ENCODE measurements around the gene KIAA1614.
"Not testable (repeated sequence)": the region's sequence is repeated elsewhere in the genome, so short reads cannot be mapped to it uniquely, and the experiment has no call there.

KIAA1614 gene

DNA sequence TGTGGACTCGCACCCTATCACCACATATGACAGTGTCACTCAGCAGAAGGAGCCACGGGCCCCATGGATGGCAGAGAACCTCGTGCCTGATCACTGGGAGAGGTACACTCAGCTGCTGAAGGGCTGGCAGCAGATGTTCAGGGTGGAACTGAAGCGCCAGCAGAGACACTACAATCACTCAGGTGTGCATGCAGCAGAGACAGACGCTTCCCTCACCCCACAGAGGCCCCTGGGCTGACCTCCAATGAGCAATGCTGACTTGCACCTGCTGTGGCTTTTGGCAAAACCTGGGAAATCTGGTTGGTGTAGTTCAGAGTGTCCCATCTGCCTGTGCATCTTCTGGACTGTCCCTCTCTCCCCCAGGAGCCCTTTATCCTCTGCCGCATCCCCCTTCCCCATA, 51.9 kb downstream of the KIAA1614 start:
- no peak for DNase-seq (ENCODE audit: low read depth)

DNA sequence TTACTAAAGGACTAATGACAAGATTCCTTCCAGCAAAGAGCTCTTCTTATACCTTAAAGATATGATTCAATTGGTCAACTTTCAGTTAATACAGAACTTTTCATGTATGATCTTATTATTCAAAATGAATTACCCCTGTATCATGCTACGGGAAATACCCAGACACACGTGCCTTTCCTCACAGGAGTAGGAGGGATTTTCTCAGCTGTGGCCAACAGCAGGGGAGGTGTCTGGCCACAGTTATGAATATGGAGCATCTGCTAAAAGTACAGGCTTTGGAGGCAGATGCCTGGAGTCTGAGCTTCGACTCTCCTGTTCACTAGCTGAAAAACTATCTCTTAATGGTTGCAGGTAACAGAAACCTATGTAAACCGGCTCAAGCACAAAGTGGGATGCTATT, 53.6 kb downstream of the KIAA1614 start:
- no peak for DNase-seq (ENCODE audit: low read depth)

DNA sequence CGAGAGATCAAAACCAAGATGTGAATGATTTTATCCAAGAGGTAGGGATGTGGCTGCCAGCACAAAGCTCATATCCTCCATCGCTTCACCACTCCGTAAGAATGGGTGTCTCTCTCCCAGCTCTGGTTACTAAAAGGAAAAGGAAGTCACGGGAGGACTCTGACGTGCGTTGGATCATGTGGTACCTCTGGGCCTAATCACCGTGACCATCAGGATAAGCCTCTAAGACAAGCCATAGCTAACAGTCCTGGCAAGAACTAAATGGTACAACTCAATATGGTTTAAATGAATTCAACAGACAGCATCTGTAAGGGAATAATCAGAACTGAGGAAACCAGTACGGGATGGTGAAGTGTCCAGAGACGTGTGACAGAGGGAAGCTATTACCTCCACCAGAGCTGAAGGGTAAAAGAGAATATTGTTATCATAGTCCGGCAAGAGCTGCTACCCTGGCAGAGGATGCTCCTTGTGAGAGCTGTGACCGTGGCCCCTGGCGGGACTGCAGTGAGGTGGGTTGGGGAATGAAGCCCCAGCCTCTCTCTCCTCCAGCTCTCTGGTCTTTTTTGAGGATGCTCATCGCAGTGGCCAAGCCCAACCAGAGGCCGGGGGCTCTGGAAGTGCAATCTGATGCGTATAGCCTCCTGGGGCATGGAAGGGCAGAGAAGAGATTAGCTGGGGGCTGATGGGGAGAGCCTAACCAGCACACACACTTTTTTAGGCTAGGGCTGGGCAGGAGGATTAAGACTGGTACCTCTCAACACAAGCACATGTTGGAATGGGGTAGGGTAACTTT, 54.2 kb downstream of the KIAA1614 start:
- DNase-seq (ENCODE audit: low read depth): no peak

DNA sequence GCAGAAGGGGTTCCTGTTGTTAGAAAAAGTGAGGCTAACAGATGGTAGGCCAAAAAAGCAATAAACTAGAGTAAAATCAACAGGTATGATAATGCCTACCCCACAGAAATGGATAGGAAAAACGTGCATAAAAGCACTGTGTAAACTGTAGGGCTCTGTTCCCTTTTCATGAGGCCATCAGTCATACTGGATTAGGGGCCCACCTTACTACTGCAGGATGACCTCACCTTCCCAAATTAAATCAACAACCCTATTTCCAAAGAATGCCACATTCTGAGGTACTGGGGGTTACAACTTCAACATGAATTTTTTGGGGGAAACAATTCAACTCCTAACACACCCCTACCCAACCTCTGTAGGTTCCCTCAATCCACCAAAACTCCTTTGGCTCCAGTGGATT, 54.9 kb downstream of the KIAA1614 start:
- DNase-seq (ENCODE audit: low read depth): no peak

DNA sequence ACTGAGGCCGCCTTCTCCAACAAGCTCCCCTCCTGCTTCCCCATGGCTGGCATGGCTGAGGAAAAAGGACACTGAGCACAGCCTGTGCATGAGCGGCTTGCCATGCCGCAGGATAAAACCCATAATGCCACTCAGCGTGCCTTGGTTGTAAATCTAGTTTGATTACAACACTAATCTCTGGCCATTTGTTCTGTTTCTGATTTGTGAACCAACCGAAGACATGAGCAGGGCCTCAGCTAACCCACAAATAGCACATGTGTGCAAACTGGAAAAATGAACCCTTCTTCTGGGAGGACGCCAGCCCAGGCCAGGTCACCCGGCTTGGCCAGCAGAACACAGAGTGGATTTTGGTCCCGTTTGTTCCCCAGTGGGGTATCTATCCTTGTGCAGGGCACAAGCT, 56.1 kb downstream of the KIAA1614 start:
- not testable (repeated sequence) for DNase-seq (ENCODE audit: low read depth)

DNA sequence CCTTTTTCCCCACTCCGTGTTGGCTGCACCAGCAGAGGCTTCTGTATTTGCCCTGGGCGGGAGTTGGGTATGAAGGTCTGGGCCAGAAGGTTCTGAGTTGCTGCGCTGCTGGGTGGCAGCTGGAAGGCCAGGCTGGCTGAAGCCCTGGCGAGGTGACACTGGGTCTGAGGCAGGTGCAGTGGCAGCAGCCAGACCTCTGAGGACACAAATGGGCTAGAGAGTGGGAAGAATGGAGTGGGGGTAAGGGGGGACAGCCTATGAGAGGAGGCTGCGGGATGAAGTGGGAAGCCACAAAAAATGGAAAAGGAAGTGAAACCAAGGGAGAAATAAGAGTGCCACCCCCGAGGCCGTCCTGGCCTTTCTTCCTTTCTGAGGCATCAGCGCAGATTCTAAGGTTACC, 56.7 kb downstream of the KIAA1614 start:
- DNase-seq (ENCODE audit: low read depth): no peak

DNA sequence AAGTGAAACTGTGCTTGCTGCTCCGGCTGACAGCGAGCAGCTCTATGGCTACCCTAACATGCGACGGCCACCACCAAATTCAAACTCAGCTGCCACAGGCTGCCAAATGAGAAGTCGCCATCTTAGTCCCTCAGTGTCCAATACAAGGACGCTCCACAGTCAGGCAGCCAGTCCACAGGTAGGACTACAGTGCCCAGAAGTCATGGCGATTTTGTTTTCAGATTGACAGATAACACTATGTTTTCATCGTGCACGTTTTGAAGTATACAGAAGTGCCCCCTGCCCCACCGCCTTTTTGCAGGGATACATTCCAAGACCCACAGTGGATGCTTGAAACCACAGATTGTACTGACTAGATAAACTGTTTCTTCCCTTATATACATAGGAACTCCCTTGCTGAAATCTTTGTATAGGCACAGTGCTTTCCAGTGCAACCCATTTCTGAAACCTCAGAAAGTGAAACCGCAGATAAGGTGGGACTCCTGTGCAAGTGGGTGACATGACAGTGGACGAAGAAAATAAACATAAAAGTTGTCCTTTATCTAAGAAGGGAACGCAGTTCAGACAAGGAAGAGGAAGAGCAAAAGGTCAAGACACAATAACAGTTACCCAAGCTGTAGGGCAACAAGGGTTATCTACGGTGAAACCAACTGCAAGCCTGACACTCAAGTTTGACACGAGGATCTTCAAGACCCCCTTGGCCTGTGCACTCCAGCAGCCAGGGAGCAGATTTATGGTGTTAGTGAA, 57.8 kb downstream of the KIAA1614 start:
- DNase-seq (ENCODE audit: low read depth): peak; percentile 41

DNA sequence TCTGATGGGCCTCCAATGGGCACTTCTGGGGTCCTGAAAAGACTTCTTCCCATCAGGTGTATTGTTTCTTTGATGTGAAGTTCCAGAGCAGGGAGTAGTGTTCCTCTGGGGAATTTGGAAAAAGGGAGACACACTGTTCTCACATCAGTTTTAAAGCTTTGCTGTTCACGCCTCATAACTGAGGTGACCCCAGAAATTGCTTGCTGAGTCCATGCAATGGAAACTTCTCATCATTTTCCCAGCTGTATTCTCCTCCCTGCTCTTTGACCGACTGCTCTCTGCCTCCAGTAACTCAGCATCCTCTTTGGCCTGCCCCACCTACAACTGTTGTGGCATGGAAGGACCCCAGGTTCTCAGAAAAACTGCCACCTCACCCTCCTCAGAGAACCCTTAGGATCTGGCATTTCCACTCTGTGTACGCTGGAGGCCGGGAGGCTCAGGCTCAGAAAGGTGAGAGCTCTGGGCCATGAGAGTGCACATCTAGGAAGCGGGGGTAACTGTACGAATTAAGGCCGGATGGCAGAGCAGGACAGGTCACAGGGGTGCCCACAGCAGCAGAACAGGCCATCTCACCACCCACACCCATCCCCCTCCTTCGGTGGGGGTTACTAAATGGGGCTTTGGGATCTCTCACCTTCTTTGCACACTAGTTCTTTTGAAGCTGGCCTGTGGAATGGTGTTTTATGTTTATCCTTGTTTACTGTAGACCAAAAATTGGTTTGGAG, 58.7 kb downstream of the KIAA1614 start:
- no peak for DNase-seq (ENCODE audit: low read depth)

DNA sequence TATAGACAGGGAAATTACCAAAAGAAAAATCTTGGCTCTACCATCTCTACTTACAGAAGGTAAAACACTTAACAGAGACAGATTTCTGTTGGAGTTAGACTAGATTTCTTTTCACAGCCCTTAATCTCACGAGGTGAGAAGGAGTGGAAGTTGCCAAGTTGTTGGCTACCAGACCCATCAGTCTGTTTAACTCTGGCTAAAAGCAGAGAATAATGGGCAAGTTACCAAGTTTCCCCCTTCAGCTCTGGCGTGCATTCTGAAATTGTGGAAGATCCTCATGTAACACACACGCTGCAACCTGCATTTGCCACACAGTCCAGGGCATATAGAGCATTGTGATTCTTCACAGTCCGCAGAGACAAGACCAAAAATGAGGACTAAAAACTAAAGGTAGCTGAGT, 60.7 kb downstream of the KIAA1614 start:
- DNase-seq (ENCODE audit: low read depth): no peak

DNA sequence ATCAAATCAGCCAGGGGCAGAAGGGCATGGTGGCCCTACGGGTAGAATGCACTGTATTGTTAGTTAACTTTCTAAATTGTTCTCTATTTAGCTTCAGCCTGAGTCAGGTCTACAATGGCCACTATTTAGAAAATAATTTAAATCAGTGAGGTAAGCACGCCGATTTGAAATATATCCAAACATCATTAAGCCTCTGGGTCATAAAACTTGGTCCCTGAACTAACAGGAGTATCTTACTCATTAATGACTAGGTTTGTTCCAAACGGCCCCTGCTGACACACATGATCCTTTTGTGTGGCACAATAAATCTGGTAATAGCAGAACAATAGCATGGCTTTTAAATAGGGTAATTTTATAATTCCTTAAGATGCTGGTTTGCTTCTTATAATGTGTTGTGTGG, 61.5 kb downstream of the KIAA1614 start:
- no peak for DNase-seq (ENCODE audit: low read depth)

DNA sequence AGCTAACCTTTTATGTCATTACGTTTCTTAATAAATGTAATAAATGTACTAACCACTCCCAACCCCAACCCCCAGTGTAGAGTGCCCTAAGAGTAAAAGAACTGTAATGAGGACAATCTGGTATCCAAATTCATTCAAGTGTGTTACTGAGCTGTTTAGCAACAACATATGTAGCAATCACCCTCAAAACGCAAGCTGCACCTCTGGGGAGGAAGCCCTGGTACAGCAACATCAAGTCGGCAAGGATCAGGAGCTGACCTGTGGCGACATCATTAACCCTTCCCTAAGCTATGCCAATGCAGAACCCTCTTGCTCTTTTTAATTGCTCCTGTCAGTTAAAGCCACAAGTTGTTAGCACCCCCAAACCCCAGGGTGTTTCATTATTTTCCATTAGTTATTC, 62.9 kb downstream of the KIAA1614 start:
- DNase-seq (ENCODE audit: low read depth): no peak

DNA sequence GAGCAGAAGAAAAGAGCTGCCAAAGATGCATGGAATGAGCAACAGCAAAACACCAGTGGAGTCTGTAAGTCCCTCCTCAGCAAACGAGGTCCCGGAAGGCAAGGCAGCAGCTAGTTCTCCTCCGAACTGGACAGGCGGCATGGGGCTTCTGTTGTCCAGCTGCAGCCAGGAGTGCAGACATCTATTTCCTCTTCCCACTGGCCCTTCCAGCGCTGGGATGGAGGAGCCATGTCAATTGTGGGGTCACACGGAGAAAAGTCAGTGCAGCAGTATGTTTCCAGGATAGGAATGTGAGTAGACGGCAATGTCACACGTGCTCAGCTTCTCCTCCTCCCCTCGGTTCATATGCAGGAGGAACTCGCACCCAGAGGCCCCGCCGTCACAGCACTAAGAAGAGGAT, 63.5 kb downstream of the KIAA1614 start:
- DNase-seq (ENCODE audit: low read depth): no peak

DNA sequence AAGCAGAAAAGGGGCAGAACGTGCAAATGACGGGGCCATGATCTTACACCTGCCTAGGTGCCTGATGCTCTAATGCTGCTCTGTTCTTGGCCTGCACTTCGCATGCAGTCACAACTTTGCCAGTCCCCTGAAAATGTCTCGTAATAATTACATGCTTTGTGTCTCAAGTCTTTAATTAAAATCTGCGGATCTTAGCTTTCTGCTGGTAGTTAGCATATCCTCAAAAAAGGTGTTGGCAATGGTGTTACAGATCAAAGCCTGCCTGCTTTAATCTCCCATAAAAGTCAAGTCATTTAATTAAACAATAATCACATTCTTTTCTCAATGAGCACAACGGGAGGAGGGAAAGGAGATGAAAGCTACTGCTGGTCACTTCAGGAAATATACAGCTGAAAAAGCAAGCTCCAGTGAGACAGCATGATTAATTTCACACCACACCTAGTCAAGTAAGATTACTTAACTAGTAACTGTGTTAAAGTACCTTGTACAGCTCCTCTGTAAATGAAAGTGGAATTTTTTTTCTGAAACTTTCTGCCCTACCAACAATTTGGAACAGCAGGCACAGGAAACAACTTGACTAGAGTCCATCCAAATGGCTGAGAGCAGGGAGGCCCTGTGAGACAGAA, 64.1 kb downstream of the KIAA1614 start:
- DNase-seq (ENCODE audit: low read depth): no peak

DNA sequence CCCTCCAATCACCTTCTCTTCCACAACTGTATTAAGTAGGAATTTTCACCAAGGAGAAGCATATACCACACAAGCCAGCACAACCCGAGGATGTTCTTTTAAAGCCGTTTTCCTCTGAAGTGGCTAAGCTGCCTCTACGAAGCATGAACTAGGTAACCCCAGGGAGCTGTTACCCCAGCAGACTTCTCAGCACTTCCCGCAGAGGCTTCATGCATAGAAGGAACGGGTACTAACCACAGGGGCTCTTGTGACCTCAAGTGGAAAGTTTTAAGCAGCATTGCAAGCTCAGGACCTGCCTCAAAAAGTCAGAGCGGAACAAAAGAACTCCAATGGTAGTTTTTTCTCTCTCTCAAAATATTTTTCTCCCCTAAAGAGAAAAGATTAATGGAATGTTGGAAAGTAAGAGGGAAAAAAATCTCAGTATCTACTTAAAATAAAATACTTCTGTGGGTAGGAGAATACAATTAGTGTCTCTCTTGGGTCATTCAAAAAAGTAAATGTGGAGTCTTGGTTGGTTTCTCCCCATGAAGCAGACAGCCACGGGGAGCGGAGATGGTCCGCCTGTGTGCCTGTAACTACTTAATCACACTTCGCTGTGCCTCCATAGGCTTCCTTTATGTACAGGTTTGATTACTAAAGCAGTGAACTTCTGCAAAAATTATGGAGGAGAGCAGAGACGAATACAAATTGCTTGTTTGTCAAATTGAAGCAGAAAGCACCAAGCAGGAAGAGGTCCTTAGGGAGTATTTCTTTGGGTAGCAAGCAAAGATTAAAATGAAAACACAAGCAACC, 69.1 kb downstream of the KIAA1614 start:
- no peak for DNase-seq (ENCODE audit: low read depth)

DNA sequence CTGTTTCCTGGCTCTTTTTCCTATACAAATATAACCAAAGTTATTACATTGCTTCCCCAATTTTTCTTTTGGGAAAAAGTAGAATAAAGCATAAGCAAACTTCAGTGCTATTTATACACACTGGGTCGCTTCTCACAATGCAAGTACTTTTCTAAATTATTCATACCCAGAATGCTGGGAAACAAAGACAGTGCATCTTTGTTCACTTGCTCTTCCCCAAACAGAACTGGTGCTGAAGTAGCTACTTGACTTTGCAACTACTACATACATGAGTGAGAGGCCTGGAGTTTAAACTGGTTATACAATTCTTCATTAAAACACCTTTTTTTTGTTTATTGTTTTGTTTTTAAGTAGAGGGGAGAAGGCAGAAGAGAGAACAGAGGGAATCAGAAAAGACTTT, 69.7 kb downstream of the KIAA1614 start:
- DNase-seq (ENCODE audit: low read depth): no peak

DNA sequence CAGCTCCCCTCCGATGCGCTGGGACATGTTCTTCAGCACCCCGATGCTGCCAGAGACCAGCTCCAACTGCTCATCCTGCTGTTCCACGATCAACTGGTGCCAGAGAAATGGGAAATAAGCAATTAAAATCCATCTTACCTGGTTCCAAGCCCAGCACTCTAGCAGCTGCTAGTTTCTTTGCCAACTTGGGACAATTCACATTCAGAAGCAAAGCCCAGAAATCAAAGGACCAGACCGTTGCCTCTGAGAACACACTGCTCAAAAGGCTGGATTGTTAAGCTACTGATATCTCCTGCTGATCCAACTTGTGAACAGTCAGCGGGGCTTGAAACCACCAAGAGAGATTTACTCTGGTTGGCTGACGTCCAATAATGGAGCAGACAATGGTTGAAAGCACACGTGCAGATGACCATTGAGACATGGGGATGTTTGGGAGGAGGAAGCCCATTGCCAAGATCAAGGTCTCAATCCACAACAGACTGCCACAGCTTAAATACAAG, 75.6 kb downstream of the KIAA1614 start:
- no peak for DNase-seq (ENCODE audit: low read depth)

DNA sequence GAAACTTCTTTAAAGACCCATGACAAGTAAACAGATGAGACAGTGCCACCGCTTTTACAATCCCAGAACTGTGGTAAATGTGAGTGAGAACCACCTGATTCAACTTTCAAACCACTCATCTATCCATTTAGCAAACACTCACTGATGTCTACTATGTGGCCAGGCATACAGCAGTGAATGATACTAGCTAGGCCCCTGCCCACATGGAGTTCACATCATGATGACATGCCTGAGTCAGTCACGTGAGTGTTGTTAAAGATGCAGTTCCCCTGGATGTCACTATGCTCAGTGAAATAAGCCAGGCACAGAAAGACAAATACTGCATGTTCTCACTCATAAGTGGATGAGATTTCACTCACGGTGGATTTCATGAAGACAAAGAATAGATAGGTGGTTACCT, 81.6 kb downstream of the KIAA1614 start:
- DNase-seq (ENCODE audit: low read depth): no peak

DNA sequence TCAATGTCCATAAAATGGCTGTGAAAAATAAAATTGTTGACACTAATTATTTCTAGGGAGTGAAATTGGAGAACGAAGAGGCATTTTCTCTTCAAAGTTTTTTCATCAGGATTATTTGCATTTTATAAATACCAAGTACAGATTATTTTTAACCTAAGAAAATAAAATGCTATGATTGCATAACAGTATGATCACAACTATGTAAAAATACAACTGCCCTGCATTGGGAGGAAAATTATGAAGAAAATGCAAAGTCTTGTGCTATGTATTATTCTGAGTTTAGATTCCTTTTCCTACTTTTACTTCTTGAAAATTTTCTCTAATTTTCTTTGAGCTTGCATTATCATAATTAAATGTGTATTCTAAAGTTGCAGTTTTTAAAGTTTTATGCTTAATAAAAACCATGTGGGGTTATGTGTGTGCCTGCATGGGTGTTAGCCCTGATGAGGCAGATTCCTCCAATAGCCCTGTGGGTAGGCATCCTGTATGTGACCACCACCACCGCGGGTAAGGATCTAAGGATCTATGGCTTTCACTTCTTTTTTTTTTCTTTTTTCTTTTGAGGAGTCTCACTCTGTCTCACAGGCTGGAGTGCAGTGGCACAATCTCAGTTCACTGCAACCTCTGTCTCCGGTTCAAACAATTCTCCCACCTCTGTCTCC, 85.3 kb downstream of the KIAA1614 start:
- DNase-seq (ENCODE audit: low read depth): no peak

Data from CMK (cell line).